GM08714 (cell line): Measurements from ENCODE around the gene EIF5AL1.

ENCODE experiments used
- H3K4me3 ChIP-seq: fragments of 200-500 bp; sonication (Bioruptor generic); 2 replicates; pipeline ENCODE4 v1.5.1; 2014; ENCODE audit warnings: mild to moderate bottlenecking, low read length, inconsistent platforms
- ZNF274 ChIP-seq: IDR thresholded peaks from 2 replicates; pipeline ENCODE4 v1.6.1; 2012; ENCODE audit warnings: mild to moderate bottlenecking, low read depth, low read length

The EIF5AL1 gene

DNA sequence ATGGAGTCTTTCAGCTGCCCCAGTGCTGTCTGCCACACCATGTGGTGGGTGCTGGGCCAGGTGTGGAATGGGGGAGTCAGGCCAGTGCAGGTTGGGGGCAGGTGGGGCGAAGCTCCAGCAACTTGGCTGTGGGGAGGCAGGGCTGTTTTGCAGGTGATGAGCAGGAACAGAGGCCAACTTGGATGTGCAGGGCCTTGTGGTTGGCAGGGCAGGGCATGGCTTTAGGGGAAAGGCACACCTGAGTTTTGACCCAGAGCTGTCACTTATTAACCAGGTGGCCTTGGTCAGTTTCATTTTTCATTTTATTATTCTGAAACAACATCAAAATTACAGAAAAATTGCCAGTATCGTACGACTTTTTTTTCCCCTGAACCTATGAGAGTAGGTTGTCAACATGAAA lies 48.9 kb downstream of the EIF5AL1 start:
- no peak overlapping the region for H3K4me3 ChIP-seq
- TF ChIP-seq ZNF274: no peak

DNA sequence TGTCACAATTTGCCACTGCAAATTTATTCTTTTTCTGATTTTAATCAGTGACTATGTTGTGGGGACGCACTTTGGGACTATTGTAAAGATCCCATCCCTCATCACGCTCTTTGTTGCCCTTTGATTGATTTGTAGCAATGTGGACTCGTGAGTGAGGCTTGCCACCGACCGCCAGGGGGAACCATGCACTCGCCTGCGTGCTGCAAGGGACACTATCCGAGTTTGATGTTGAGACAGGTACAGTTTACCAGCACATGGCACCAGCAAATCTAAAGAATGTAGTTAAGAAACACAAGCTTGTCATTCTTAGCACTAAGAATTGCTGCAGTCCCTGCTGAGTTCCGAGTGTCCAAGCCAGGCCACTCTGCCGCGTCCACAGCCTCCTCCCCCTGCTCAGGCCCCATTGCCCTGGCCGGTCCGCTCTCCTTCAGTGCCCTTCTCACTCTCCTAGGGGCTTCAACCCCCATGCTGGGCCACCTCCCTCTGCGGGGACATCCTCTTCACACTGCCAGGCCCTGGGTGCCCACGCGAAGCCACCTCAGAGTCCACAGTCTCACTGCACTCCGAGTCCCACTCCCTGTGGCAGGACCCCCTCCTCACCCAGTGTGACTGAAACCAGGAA lies 49.9 kb downstream of the EIF5AL1 start:
- no peak for TF ChIP-seq ZNF274
- H3K4me3 ChIP-seq: no peak overlapping the region

DNA sequence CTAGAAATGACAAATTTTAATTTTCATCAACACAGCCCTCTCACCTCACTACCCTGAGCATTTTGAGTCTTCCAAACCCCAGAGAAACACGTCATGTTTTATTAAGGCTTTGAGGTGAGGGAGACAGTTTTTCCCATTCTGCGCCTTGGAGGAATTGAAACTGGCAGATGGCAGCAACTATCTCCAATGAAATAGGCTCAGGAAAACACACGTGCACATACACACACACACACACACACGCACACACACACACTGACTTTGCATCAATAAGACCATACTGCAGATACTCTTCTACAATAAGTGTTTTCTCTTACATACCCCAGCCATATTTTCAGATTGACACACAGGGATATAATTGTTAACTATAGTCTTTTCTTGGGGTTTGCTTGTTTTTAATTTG lies 51.1 kb downstream of the EIF5AL1 start:
- TF ChIP-seq ZNF274: no peak
- no peak overlapping the region for H3K4me3 ChIP-seq
